ENCODE data around the gene SAMD4A.

SAMD4A gene, protein sequence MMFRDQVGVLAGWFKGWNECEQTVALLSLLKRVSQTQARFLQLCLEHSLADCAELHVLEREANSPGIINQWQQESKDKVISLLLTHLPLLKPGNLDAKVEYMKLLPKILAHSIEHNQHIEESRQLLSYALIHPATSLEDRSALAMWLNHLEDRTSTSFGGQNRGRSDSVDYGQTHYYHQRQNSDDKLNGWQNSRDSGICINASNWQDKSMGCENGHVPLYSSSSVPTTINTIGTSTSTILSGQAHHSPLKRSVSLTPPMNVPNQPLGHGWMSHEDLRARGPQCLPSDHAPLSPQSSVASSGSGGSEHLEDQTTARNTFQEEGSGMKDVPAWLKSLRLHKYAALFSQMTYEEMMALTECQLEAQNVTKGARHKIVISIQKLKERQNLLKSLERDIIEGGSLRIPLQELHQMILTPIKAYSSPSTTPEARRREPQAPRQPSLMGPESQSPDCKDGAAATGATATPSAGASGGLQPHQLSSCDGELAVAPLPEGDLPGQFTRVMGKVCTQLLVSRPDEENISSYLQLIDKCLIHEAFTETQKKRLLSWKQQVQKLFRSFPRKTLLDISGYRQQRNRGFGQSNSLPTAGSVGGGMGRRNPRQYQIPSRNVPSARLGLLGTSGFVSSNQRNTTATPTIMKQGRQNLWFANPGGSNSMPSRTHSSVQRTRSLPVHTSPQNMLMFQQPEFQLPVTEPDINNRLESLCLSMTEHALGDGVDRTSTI

DNA sequence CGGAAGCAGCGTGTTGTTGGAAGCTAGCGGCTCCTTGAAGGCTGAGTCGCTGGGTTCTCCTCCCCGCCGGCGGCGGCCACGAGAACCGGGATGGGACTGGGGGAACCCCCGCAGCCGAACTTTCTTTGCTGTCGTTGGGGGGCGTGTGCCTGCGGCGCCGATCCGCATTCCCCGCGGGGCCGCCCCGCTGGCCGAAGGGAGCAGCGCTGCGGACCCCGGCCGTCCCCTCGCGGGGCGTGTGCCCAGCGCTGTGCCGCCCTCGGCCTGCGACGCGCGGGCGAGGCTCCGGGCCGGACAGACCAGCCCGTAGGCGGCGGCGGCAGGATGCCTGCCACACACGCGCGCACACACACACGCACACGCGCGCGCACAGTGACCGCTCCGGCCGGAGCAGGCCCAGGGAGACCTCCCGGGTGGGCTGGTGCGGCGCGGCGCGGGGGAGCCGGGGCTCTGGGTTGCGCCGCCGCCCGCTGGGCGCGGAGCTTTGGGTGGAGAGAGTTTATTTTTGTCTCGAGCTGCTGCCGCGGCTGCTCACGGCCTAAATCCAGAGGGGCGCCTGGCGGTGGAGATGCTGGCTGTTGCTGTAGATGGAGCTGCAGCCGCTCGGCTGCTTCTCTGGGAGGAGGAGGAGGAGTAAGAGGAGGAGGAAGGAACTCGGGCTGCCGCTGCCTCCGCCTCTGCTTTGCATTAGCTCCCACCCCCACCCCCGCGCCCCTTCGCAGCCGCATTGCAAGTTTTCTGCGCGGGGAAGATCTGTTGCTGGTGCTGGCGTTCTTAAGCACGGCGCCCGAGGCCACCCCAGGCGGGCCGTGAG, at the start of gene SAMD4A:
Gene SAMD4A, plus strand, starts transcription at position 719 of the 814 bp plus-strand sequence. CDS start 789 bp downstream, outside the sequence.
- DNase-seq (ENCODE audit: low read depth in 2 of 2, low spot score in 1 of 2) = no peak

DNA sequence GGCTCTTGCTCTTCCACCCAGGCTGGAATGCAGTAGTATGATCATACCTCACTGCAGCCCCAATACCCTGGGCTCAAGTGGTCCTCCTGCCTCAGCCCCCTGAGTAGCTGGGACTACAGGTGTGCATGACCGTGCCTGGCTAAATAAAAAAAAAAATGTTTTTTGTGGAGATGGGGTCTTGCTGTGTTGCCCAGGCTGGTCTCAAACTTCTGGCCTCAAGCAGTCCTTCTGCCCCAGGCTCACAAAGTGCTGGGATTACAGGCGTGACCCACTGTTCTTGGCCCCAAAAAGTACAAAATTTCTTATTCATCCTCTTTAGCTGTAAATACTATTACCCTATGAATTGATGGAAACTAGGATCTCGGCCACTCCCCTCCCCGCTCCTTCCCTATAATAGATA, 42.5 kb upstream of the SAMD4A start:
- DNase-seq (ENCODE audit: low read depth in 2 of 2, low spot score in 1 of 2) = no peak

DNA sequence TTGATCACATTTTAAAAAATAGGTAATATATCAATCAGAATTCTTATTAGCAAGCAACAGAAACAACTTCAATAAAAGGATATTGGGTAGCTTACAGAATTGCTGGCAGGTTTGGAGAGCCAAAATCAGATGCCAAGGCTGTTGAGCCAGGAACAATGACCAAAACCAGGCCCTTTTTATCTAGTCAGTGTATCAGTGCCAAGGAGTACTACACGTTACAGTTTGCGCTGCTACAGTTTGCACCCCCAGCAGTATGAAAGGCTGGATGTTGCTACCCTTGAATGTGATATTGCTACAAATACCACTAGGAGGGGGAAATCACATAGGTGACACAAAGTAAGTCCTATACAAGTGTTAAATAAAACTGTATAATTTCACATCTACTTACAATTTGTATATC, 38.0 kb upstream of the SAMD4A start:
- DNase-seq (ENCODE audit: low read depth in 2 of 2, low spot score in 1 of 2) = no peak

DNA sequence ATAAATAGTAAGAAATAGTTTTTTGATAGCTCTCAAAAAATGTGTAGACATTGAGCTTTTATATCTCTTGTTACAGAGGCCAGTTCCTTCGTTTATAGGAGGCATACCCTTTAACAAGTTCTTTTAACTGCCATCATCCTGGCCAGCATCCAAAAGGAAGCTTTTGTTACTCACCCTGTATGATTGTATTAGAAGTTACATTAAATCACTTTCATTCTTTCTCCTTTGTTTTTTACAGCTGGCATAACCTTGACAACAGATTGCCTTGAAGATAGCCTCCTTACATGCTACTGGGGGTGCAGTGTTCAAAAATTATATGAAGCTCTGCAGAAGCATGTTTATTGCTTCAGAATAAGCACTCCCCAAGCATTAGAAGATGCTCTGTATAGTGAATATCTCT, 37.1 kb upstream of the SAMD4A start:
- DNase-seq (ENCODE audit: low read depth in 2 of 2, low spot score in 1 of 2) = no peak

DNA sequence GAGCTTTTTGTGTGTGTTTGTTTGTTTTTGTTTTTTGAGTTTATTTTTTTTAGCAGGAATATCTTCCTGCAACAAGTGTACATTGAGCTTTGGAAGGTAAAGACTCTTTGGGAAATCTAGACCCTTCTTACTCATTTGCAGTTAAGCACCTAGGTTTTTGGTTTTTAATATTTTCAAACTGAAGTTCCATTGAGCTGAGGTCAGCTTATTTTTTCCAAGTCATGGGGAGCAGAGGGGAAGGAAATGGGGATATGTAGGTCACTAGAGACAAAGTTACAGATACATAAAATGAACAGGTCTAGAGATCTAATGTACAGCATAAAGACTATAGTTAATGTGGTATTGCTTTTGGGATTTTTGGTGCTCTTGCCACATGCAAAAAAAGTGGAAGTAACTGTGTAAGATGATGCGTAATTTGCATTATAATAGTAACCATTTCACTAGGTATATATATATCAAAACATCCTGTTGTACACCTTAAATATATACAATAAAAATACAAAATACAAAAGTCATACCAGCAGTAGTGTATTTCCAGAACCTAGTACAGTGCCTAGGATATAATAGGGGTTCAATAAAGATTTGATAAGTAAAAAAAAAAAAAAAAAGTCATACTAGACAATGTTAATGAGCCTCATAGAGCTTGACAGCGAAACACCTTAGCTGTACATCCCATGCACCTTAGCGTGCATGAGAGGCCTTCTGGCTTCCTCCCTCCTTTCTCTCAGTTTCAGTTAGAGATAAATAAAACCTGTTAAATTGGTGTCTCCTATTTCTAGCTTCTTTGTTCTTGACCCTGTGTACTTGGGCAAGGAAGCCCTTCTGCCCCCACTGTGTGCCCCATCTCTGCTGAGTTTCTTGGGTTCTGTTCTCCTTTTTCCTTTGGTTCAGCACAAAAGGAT, 34.6 kb upstream of the SAMD4A start:
- no peak for DNase-seq (ENCODE audit: low read depth in 2 of 2, low spot score in 1 of 2)

DNA sequence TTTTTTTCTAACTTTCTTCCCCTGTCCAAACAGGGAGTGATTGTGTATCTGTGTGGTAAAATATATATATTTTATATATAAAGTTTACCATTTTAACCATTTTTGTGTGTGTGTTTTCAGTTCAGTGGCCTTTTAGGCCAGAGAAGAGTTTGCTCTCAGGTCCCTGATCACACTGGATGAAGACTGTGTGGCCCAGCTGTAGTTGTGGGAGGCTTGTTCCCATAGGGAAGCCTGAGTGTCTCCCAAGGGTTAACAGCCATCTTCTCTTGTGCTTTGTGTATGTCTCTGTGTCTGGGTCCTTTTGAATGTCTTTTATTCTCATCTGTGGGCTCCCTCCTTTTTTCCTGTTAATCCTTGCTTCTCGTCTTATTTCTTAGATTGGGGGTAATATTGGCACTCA, 33.8 kb upstream of the SAMD4A start:
- no peak for DNase-seq (ENCODE audit: low read depth in 2 of 2, low spot score in 1 of 2)

DNA sequence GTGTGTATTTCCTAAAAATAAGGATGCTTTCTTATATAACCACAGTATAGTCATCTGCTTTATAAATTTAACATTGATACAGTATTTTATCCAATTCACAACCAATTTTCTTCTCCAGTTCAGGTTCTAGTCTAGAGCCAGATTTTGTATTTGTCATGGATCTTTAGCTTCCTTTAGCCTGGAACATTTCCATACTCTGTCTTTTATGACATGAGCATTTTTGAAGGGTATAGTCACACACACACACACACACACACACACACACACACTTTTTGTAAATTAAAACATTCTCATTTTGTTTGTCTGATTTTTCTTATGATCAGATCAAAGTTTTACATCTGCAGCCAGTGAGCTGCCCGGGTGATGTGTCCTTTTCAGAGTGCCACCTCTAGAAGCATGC, 31.8 kb upstream of the SAMD4A start:
- no peak for DNase-seq (ENCODE audit: low read depth in 2 of 2, low spot score in 1 of 2)

DNA sequence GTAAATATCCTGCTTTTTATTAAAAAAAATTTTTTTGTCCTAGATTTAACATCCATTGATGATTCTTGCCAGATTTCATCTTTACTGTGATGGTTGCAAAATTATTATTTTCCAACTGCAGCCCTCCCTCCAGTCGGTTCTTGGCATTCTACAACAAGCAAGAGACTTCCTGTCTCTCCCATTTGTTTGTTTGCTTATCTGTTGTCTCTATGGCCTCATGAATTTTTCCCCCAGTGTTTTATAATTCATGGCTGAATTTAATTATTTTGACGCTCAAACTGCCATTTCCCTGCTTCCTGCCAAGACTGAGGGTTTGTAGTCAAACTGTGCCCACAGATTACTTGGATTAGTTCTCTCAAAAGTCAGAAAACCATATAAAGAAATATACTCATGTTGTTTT, 31.3 kb upstream of the SAMD4A start:
- DNase-seq (ENCODE audit: low read depth in 2 of 2, low spot score in 1 of 2) = no peak

DNA sequence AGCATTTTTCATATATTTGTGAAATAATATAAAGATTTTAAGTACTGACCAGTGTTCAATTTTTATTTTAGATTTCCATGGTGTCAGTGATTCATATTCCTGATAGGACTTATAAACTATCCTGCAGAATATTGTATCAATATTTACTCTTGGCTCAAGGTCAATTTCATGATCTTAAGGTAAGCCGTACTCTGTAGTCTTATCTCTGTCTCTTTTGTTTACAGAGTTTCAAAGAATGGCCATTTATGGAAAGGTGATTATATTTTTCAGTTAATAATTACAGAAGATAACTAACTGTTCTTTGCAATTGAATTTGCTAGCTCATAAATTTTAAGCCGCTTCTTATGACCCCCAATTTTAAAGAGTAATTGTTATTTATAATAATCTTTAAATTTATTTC, 29.3 kb upstream of the SAMD4A start:
- DNase-seq (ENCODE audit: low read depth in 2 of 2, low spot score in 1 of 2) = no peak

DNA sequence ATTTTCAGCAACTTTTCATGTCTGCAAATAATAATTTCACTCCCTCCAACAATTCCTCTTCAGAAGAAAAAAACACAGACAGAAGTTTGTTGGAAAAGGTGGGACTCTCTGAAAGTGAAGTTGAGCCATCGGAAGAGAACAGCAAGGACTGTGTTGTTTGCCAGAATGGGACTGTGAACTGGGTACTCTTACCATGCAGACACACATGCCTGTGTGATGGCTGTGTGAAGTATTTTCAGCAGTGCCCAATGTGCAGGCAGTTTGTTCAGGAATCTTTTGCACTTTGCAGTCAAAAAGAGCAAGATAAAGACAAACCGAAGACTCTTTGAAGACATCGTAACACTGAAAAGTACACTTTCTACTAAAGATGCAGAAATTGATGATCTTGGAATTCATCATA, 28.9 kb upstream of the SAMD4A start:
- DNase-seq (ENCODE audit: low read depth in 2 of 2, low spot score in 1 of 2) = no peak

DNA sequence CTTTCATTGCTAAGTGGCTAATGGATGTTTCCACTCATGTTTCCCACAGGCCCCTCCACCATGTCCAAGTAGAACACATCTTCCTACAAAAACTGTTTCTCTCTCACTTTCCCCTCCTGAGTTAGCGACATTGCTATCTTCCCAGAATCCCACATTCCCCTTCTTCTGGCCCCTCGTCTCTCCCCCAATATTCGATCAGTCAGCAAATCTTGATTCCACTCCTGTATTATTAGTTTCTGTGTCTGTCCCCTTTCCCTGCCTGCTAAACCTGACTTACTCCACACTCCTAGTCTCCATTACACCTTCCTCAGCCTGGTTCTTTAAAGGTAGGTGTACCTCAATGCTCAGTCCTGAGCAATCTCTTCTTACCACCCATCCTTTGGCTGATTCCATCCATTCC, 19.3 kb upstream of the SAMD4A start:
- no peak for DNase-seq (ENCODE audit: low read depth in 2 of 2, low spot score in 1 of 2)

DNA sequence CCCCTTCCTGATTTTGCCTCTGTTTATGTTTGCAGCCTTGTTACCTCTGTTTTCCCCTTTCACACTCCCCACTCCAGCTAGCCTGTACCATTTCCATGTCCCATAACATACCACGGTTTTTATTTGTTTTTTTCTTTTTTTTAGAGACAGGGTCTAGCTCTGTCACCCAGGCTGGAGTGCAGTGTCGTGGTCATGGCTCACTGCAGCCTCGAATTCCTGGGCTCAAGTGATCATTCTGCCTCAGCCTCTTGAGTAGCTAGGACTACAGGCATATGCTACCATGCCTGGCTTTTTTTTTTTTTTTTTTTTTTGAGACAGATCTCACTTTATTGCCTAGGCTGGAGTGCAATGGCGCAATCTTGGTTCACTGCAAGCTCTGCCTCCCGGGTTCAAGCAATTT, 18.4 kb upstream of the SAMD4A start:
- no peak for DNase-seq (ENCODE audit: low read depth in 2 of 2, low spot score in 1 of 2)

DNA sequence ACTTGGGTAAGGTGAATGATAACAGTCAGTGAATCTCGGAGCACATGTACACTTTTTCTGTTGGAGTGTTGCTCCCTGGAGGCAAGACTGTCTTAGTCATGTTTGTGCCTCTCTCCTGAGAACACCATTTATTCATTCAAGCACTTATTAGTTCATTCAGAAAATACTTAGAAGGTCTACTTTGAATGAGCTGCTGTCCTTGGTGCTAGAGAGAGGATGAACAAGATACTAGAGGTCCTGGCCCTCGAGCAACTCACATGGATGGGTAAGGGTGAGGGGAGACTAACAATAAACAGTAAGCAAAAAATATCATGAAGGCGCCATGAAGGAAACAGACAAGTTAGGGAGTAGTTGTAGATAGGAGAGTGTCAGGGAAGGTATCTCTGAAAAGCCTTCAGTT, 17.1 kb upstream of the SAMD4A start:
- no peak for DNase-seq (ENCODE audit: low read depth in 2 of 2, low spot score in 1 of 2)

DNA sequence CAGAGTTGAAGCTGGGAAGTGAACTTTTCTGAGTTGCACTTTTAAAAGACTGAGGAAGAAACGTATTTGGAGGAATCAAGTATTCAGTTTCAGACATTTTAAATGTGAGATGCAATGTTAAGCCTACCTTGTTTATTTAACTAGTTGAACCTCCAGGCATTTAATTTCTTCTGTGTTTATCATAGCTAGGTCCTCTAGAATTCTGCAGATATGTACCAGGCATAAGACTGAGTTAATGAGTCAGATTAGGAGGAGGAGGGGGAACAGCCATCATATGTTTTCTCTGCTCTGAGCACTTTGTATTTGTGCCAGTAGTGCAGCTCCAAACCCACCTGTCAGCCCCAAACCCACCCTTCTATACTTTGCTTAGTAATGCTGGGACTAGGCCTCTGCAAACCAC, 16.4 kb upstream of the SAMD4A start:
- DNase-seq (ENCODE audit: low read depth in 2 of 2, low spot score in 1 of 2) = no peak

DNA sequence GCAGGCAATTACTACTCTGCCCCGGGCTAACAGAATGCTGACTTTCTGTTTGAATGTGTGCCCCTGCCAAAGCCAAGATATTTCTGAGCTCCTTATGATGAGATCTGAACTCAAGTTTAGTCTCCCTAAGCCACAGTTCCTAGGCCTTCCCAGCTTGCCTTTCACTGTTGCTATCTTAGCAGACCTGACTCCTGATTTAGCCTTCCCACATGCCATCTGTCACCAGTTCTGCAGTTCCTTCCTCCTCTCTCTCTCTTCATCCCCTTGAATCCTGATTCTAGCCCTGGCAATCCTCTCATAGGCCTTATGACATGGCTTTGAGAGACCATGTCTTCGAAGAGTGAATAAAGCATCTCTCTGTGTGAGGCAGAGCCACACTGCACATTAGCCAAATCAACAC, 12.5 kb upstream of the SAMD4A start:
- no peak for DNase-seq (ENCODE audit: low read depth in 2 of 2, low spot score in 1 of 2)

DNA sequence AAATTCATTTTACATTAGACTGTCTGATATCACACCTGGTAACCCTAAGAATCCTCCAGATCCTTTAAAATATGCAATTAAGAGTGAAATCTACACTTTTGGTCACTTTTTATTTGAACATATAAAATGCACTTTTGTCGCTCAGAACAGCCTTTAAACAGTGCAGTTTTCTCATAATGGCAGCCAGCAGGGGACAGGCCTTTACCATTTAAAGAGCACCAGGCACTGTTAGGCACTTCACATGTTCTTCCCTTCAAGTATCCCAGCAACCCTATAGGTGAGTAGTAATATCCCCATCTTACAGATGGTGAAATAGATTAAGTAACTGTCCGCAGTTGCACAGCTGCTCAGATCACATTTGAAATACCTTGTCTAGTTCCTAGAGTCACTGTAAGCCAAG, 11.3 kb upstream of the SAMD4A start:
- no peak for DNase-seq (ENCODE audit: low read depth in 2 of 2, low spot score in 1 of 2)

DNA sequence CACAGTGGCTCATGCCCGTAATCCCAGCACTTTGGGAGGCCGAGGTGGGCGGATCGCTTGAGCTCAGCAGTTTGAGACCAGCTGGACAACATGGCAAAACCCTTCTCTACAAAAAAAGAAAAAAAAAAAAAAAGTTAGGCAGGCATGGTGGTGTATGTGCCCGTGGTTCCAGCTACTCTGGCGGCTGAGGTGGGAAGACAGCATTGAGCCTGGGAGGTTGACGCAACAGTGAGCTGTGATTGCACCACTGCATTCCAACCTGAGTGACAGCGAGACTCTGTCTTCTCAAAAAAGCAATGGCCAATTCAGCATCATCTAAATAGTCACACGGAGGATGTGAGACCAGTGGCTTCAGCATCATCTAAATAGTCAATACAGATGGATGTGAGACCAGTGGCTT, 10.4 kb upstream of the SAMD4A start:
- DNase-seq (ENCODE audit: low read depth in 2 of 2, low spot score in 1 of 2) = no peak

DNA sequence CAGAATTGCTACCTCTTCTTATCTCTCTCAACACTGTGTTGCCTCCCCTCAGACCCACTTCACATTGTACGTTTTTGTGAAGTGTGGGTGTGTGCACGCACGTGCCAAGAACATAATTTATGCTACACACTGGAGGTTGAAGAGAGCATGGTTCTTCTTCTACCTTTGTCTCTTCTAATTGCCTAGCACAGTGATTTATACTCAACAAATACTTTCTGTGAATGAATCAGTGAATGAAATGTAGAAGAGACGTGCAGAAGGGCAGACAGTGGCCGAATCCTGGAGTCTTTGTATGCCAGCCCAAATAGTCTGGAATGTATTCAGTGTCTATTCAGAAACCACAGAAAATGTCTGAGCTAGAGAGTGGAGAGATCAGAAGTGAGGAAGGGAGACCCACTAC, 4.6 kb upstream of the SAMD4A start:
- no peak for DNase-seq (ENCODE audit: low read depth in 2 of 2, low spot score in 1 of 2)

DNA sequence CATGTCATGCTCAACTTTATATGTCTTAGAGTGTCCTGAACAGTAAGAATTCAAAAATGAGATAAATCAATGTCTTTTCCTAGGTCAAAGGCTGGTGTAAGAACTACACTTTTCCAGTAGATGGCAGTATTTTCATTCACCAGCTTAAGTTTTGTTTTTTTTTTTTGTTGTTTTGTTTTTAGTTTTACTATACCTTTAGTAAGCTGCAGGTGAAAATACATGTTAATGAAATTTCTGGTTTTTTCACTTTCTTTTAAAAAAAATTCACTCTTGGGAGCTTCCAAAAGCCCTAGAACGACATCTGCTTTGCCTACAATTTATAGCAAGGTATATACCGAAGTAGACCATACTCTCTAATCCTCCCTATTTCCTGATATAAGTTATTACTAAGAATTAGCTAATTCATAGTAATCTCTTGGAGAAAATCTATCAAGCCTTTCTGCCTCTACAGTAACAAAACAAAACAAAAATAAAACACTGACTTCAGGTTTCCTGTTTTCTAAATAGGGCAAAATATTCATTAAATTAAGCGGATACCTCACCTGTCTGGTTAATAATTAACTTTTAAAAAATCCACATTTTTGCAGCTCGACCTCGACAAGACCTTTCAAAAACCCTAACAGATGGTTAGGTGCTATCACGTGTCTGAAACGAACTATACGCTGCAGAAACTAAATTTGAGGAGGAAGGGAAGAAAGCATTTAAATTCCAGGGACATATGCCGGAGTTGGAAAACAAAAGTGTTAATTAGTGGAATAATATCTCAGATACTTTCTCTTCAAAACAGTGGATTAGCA, 2.7 kb upstream of the SAMD4A start:
- DNase-seq (ENCODE audit: low read depth in 2 of 2, low spot score in 1 of 2) = no peak

Data from stimulated activated CD8-positive, alpha-beta memory T cell treated with anti-CD3 and anti-CD28 coated beads, Interleukin-4, amount 100 ng/mL, for 1 hour (primary cell).